Neural progenitor cell (in vitro differentiated cells): Measurements from ENCODE around the gene TOLLIP.

Experiments
- EZH2 ChIP-seq: fragments of 200-600 bp; sonication (generic); IDR thresholded peaks from 2 replicates; pipeline ENCODE4 v1.6.1; 2017; ENCODE audit warnings: antibody characterized with exemption, mild to moderate bottlenecking, moderate library complexity
- EZH2phosphoT487 ChIP-seq: fragments of 200-600 bp; sonication (generic); IDR thresholded peaks from 2 replicates; pipeline ENCODE4 v1.6.1; 2017; ENCODE audit warnings: antibody characterized with exemption
- TF ChIP-seq, protein P1 (sequence below): fragments of 200-600 bp; sonication (generic); IDR thresholded peaks from 2 replicates; pipeline ENCODE4 v1.5.1; 2017; ENCODE audit warnings: antibody characterized with exemption, mild to moderate bottlenecking

DNA sequence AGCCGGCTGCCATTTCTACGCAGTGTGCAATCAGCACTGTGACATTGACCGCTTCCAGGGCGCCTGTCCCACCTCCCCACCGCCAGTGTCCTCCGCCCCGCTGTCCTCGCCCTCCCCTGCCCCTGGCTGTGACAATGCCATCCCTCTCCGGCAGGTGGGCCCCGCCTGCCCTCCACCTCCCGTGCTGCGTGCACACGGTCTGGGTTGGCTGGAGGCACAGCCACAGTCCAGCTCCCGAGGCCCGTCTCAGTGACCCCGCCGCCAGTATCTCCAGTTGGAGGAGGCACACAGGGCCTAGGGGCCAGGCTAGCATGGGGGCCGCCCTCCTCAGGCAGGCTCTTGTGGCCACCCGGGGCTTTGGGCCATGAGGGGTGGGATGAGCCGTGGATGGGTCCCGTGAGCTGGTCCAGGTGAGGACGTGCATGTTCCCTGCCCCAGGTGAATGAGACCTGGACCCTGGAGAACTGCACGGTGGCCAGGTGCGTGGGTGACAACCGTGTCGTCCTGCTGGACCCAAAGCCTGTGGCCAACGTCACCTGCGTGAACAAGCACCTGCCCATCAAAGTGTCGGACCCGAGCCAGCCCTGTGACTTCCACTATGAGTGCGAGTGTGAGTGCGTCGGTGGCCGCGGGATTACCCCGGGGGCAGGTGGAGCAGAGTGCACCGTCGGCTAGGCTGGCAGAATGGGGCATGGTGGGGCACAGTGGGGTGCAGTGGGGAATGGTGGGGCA, 56.9 kb downstream of the TOLLIP start:
- TF ChIP-seq EZH2phosphoT487 (no peak), EZH2 (no peak)
- TF ChIP-seq, protein P1, sequence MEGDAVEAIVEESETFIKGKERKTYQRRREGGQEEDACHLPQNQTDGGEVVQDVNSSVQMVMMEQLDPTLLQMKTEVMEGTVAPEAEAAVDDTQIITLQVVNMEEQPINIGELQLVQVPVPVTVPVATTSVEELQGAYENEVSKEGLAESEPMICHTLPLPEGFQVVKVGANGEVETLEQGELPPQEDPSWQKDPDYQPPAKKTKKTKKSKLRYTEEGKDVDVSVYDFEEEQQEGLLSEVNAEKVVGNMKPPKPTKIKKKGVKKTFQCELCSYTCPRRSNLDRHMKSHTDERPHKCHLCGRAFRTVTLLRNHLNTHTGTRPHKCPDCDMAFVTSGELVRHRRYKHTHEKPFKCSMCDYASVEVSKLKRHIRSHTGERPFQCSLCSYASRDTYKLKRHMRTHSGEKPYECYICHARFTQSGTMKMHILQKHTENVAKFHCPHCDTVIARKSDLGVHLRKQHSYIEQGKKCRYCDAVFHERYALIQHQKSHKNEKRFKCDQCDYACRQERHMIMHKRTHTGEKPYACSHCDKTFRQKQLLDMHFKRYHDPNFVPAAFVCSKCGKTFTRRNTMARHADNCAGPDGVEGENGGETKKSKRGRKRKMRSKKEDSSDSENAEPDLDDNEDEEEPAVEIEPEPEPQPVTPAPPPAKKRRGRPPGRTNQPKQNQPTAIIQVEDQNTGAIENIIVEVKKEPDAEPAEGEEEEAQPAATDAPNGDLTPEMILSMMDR, result no peak
